ENCODE measurements around the gene SUN1.
"Not testable (repeated sequence)": the region's sequence is repeated elsewhere in the genome, so short reads cannot be mapped to it uniquely, and the experiment has no call there.

Gene SUN1

GRCh38 chr7:835485-836401 lies 3.5 kb downstream of the SUN1 start:
- no peak for DNase-seq

- no peak for DNase-seq
These were observed 4.2 kb downstream of the SUN1 start for GRCh38 chr7:836429-836828.

- DNase-seq: no peak
These were observed 4.7 kb downstream of the SUN1 start for GRCh38 chr7:837001-837400.

GRCh38 chr7:840001-840600 lies 7.8 kb downstream of the SUN1 start:
- DNase-seq: no peak

GRCh38 chr7:841943-842342 lies 9.7 kb downstream of the SUN1 start:
- DNase-seq: no peak

- no peak for DNase-seq
These were observed 10.3 kb downstream of the SUN1 start for GRCh38 chr7:842431-843031.

GRCh38 chr7:843230-843629 lies 11.0 kb downstream of the SUN1 start:
- DNase-seq: no peak

GRCh38 chr7:844043-844442 lies 11.8 kb downstream of the SUN1 start:
- no peak for DNase-seq

- DNase-seq: no peak
These were observed 12.2 kb downstream of the SUN1 start for GRCh38 chr7:844514-844913.

GRCh38 chr7:845091-845490 lies 12.8 kb downstream of the SUN1 start:
- DNase-seq: no peak

GRCh38 chr7:845731-846130 lies 13.5 kb downstream of the SUN1 start:
- no peak for DNase-seq

GRCh38 chr7:846958-847650 lies 14.8 kb downstream of the SUN1 start:
- not testable (repeated sequence) for DNase-seq

GRCh38 chr7:847728-848127 lies 15.5 kb downstream of the SUN1 start:
- not testable (repeated sequence) for DNase-seq

GRCh38 chr7:849145-849544 lies 16.9 kb downstream of the SUN1 start:
- DNase-seq: no peak

- no peak for DNase-seq
These were observed 17.5 kb downstream of the SUN1 start for GRCh38 chr7:849781-850180.

GRCh38 chr7:851204-851603 lies 18.9 kb downstream of the SUN1 start:
- DNase-seq: no peak

- DNase-seq: no peak
These were observed 21.3 kb downstream of the SUN1 start for GRCh38 chr7:853366-854117.

- DNase-seq: no peak
These were observed 22.0 kb downstream of the SUN1 start for GRCh38 chr7:854118-854775.

GRCh38 chr7:855686-856369 lies 23.6 kb downstream of the SUN1 start:
- DNase-seq: no peak

- DNase-seq: no peak
These were observed 24.3 kb downstream of the SUN1 start for GRCh38 chr7:856444-857095.

GRCh38 chr7:857661-858060 lies 25.4 kb downstream of the SUN1 start:
- DNase-seq: no peak

Data from amniotic stem cell (primary cell).